ENCODE measurements around the gene NEU2.

The NEU2 gene

GRCh38 chr2:233075141-233075965, 42.9 kb downstream of the NEU2 start:
- no peak for DNase-seq (ENCODE audit: low read depth in 1 of 2, low spot score in 1 of 2)

GRCh38 chr2:233075966-233076339, 43.5 kb downstream of the NEU2 start:
- DNase-seq (ENCODE audit: low read depth in 1 of 2, low spot score in 1 of 2), result no peak

- no peak for DNase-seq (ENCODE audit: low read depth in 1 of 2, low spot score in 1 of 2)
These were observed 44.3 kb downstream of the NEU2 start for GRCh38 chr2:233076749-233077148.

- DNase-seq (ENCODE audit: low read depth in 1 of 2, low spot score in 1 of 2), result no peak
These were observed 47.0 kb downstream of the NEU2 start for GRCh38 chr2:233079473-233079877.

- DNase-seq (ENCODE audit: low read depth in 1 of 2, low spot score in 1 of 2), result no peak
These were observed 47.7 kb downstream of the NEU2 start for GRCh38 chr2:233079953-233080835.

GRCh38 chr2:233080836-233081229, 48.4 kb downstream of the NEU2 start:
- no peak for DNase-seq (ENCODE audit: low read depth in 1 of 2, low spot score in 1 of 2)

- no peak for DNase-seq (ENCODE audit: low read depth in 1 of 2, low spot score in 1 of 2)
These were observed 48.8 kb downstream of the NEU2 start for GRCh38 chr2:233081232-233081730.

- DNase-seq (ENCODE audit: low read depth in 1 of 2, low spot score in 1 of 2), result no peak
These were observed 49.3 kb downstream of the NEU2 start for GRCh38 chr2:233081731-233082221.

GRCh38 chr2:233082222-233082930, 49.9 kb downstream of the NEU2 start:
- no peak for DNase-seq (ENCODE audit: low read depth in 1 of 2, low spot score in 1 of 2)

GRCh38 chr2:233082931-233083755, 50.7 kb downstream of the NEU2 start:
- DNase-seq (ENCODE audit: low read depth in 1 of 2, low spot score in 1 of 2), result no peak

GRCh38 chr2:233083782-233084181, 51.3 kb downstream of the NEU2 start:
- no peak for DNase-seq (ENCODE audit: low read depth in 1 of 2, low spot score in 1 of 2)

GRCh38 chr2:233084488-233084887, 52.0 kb downstream of the NEU2 start:
- DNase-seq (ENCODE audit: low read depth in 1 of 2, low spot score in 1 of 2), result no peak
